HG02884 (cell line): ENCODE measurements around the gene DAAM1.

ENCODE experiments used
- ATAC-seq: cut with Tn5 transposase; IDR thresholded peaks from one replicate; pipeline ENCODE4 v1.9.1; 2021; ENCODE audit warnings: mild to moderate bottlenecking, moderate library complexity; ENCODE audit not compliant: unreplicated experiment

Gene DAAM1

GRCh38 chr14:59358784-59359183 lies 170.3 kb downstream of the DAAM1 start:
- no peak for ATAC-seq

- no peak for ATAC-seq
These were observed 171.1 kb downstream of the DAAM1 start for GRCh38 chr14:59359431-59360124.

GRCh38 chr14:59360233-59360632 lies 171.8 kb downstream of the DAAM1 start:
- ATAC-seq = no peak

GRCh38 chr14:59360923-59361794 lies 172.7 kb downstream of the DAAM1 start:
- no peak for ATAC-seq

- ATAC-seq = no peak
These were observed 174.0 kb downstream of the DAAM1 start for GRCh38 chr14:59362513-59362912.

- ATAC-seq = no peak
These were observed 175.2 kb downstream of the DAAM1 start for GRCh38 chr14:59363531-59364226.

- no peak for ATAC-seq
These were observed 181.8 kb downstream of the DAAM1 start for GRCh38 chr14:59370158-59370742.

- no peak for ATAC-seq
These were observed 183.3 kb downstream of the DAAM1 start for GRCh38 chr14:59371771-59372170.

GRCh38 chr14:59374048-59374447 lies 185.6 kb downstream of the DAAM1 start:
- ATAC-seq = no peak

GRCh38 chr14:59376686-59377085 lies 188.2 kb downstream of the DAAM1 start:
- peak; percentile 75 for ATAC-seq

GRCh38 chr14:59377491-59377890 lies 189.0 kb downstream of the DAAM1 start:
- ATAC-seq = no peak

GRCh38 chr14:59377991-59378601 lies 189.6 kb downstream of the DAAM1 start:
- ATAC-seq = no peak

- ATAC-seq = no peak
These were observed 201.5 kb downstream of the DAAM1 start for GRCh38 chr14:59389936-59390335.

GRCh38 chr14:59391388-59391787 lies 202.9 kb downstream of the DAAM1 start:
- ATAC-seq = no peak

GRCh38 chr14:59394268-59394667 lies 205.8 kb downstream of the DAAM1 start:
- ATAC-seq = no peak

- no peak for ATAC-seq
These were observed 207.2 kb downstream of the DAAM1 start for GRCh38 chr14:59395672-59396071.

GRCh38 chr14:59398841-59399240 lies 210.4 kb downstream of the DAAM1 start:
- ATAC-seq = no peak

- ATAC-seq = no peak
These were observed 218.2 kb downstream of the DAAM1 start for GRCh38 chr14:59406454-59407245.

- no peak for ATAC-seq
These were observed 219.0 kb downstream of the DAAM1 start for GRCh38 chr14:59407246-59408010.
